OCI-LY1 (cell line): Measurements from ENCODE around the gene SLC6A19.
"Not testable (repeated sequence)": the region's sequence is repeated elsewhere in the genome, so short reads cannot be mapped to it uniquely, and the experiment has no call there.

ENCODE experiments used
- H2AFZ ChIP-seq: fragments of 200-600 bp; sonication (generic), shearing (Covaris generic); 2 replicates; pipeline ENCODE4 v1.6.0; 2014; ENCODE audit warnings: antibody characterized with exemption, mild to moderate bottlenecking, low read length
- H3F3A ChIP-seq: fragments of 200-600 bp; sonication (generic), shearing (Covaris generic); 2 replicates; pipeline ENCODE4 v1.6.0; 2014; ENCODE audit warnings: mild to moderate bottlenecking, antibody characterized with exemption, low read length, moderate library complexity; ENCODE audit not compliant: insufficient read depth
- H3K27ac ChIP-seq: fragments of 200-600 bp; sonication (generic); 2 replicates; pipeline ENCODE4 v1.5.1; 2014; ENCODE audit warnings: low read length, mixed run types, mild to moderate bottlenecking, low read depth; ENCODE audit not compliant: poor library complexity, severe bottlenecking
- H3K27me3 ChIP-seq: fragments of 200-600 bp; sonication (generic); 2 replicates; pipeline ENCODE4 v1.6.0; 2014; ENCODE audit warnings: antibody characterized with exemption, mild to moderate bottlenecking, low read length, moderate library complexity; ENCODE audit not compliant: insufficient read depth
- H3K36me3 ChIP-seq: fragments of 200-600 bp; sonication (generic); 2 replicates; pipeline ENCODE4 v1.6.1; 2014; ENCODE audit warnings: mild to moderate bottlenecking, antibody characterized with exemption, low read length, moderate library complexity, mixed read lengths; ENCODE audit not compliant: insufficient read depth
- H3K4me1 ChIP-seq: fragments of 200-600 bp; sonication (generic); 2 replicates; pipeline ENCODE4 v1.5.1; 2014; ENCODE audit warnings: mild to moderate bottlenecking, low read length, moderate library complexity; ENCODE audit not compliant: insufficient read depth, severe bottlenecking
- H3K4me2 ChIP-seq: fragments of 200-600 bp; sonication (generic), shearing (Covaris generic); 2 replicates; pipeline ENCODE4 v1.6.1; 2014; ENCODE audit warnings: low read length
- H3K4me3 ChIP-seq: fragments of 200-600 bp; sonication (generic); 2 replicates; pipeline ENCODE4 v1.5.1; 2014; ENCODE audit warnings: low read length, low read depth, mild to moderate bottlenecking, mixed read lengths; ENCODE audit not compliant: poor library complexity, severe bottlenecking
- H3K79me2 ChIP-seq: fragments of 200-600 bp; shearing (Covaris generic); 2 replicates; pipeline ENCODE4 v1.6.1; 2016; ENCODE audit warnings: mixed run types, low read length, mixed read lengths; ENCODE audit not compliant: insufficient read depth
- H3K9ac ChIP-seq: fragments of 200-600 bp; sonication (generic), shearing (Covaris generic); 2 replicates; pipeline ENCODE4 v1.6.1; 2014; ENCODE audit warnings: mild to moderate bottlenecking, low read length, mixed read lengths
- H3K9me2 ChIP-seq: fragments of 200-600 bp; sonication (generic), shearing (Covaris generic); 2 replicates; pipeline ENCODE4 v1.6.1; 2014; ENCODE audit warnings: low read depth, mild to moderate bottlenecking, low read length, mixed read lengths
- H3K9me3 ChIP-seq: fragments of 200-600 bp; shearing (Covaris generic); 2 replicates; pipeline ENCODE4 v1.6.1; 2014; ENCODE audit warnings: low read length, mixed read lengths
- H4K20me1 ChIP-seq: fragments of 200-600 bp; sonication (generic), shearing (Covaris generic); 2 replicates; pipeline ENCODE4 v1.6.0; 2016; ENCODE audit warnings: mild to moderate bottlenecking, low read length; ENCODE audit not compliant: insufficient read depth
- CTCF ChIP-seq: fragments of 200-600 bp; sonication (generic), shearing (Covaris generic); IDR thresholded peaks from 2 replicates; pipeline ENCODE4 v1.5.1; 2017; ENCODE audit warnings: mild to moderate bottlenecking, antibody characterized with exemption, low read length, moderate library complexity, mixed read lengths
- EZH2 ChIP-seq: fragments of 200-600 bp; sonication (generic), shearing (Covaris generic); IDR thresholded peaks from 2 replicates; pipeline ENCODE4 v1.8.0; 2017; ENCODE audit warnings: borderline replicate concordance, mixed run types, mild to moderate bottlenecking, antibody characterized with exemption, low read length, moderate library complexity, mixed read lengths

SLC6A19 gene

GRCh38 chr5:1156754-1157460 lies 44.5 kb upstream of the SLC6A19 start:
- no peaks in the 10 kb centered on the region for H3K9me2 ChIP-seq
- no peak overlapping the region for H2AFZ ChIP-seq
- no peaks in the 10 kb centered on the region for H3K4me1 ChIP-seq
- no peak overlapping the region for H3K4me2 ChIP-seq
- H3K4me3 ChIP-seq = no peak overlapping the region
- no peaks in the 10 kb centered on the region for H3K36me3 ChIP-seq
- H4K20me1 ChIP-seq = no peaks in the 10 kb centered on the region
- no peaks in the 10 kb centered on the region for H3K9me3 ChIP-seq
- H3K27ac ChIP-seq = no peak overlapping the region
- H3K79me2 ChIP-seq = no peaks in the 10 kb centered on the region
- H3K27me3 ChIP-seq = no peaks in the 10 kb centered on the region
- TF ChIP-seq EZH2 (no peak), CTCF (no peak)
- H3F3A ChIP-seq = no peaks in the 10 kb centered on the region
- H3K9ac ChIP-seq = no peak overlapping the region

- H3K9me2 ChIP-seq, H3K27ac ChIP-seq, H3F3A ChIP-seq, H3K4me2 ChIP-seq, H3K9me3 ChIP-seq, H3K4me1 ChIP-seq, H3K4me3 ChIP-seq, H3K27me3 ChIP-seq, H4K20me1 ChIP-seq, H3K79me2 ChIP-seq, H3K9ac ChIP-seq, H3K36me3 ChIP-seq, H2AFZ ChIP-seq: not testable (repeated sequence)
Measured at GRCh38 chr5:1157461-1157986, 43.9 kb upstream of the SLC6A19 start.

- H3K27me3 ChIP-seq = 0 out of 2 replicates have a peak, but pooled peaks cover 4% of the 10 kb centered on the region
- no peak overlapping the region for H3K4me2 ChIP-seq
- H3F3A ChIP-seq = no peaks in the 10 kb centered on the region
- H3K4me3 ChIP-seq = no peak overlapping the region
- H3K9me3 ChIP-seq = no peaks in the 10 kb centered on the region
- H3K36me3 ChIP-seq = no peaks in the 10 kb centered on the region
- H4K20me1 ChIP-seq = no peaks in the 10 kb centered on the region
- H3K27ac ChIP-seq = no peak overlapping the region
- no peak overlapping the region for H2AFZ ChIP-seq
- TF ChIP-seq EZH2 (no peak), CTCF (no peak)
- H3K79me2 ChIP-seq = no peaks in the 10 kb centered on the region
- H3K9me2 ChIP-seq = no peaks in the 10 kb centered on the region
- H3K9ac ChIP-seq = no peak overlapping the region
- no peaks in the 10 kb centered on the region for H3K4me1 ChIP-seq
Measured at GRCh38 chr5:1158647-1159340, 42.6 kb upstream of the SLC6A19 start.
